Measurements from ENCODE around the gene GRK4.
A peak's percentile ranks its signal among the peaks of the same experiment; 100 is the strongest.
"Not testable (repeated sequence)": the region's sequence is repeated elsewhere in the genome, so short reads cannot be mapped to it uniquely, and the experiment has no call there.

The GRK4 gene

DNA sequence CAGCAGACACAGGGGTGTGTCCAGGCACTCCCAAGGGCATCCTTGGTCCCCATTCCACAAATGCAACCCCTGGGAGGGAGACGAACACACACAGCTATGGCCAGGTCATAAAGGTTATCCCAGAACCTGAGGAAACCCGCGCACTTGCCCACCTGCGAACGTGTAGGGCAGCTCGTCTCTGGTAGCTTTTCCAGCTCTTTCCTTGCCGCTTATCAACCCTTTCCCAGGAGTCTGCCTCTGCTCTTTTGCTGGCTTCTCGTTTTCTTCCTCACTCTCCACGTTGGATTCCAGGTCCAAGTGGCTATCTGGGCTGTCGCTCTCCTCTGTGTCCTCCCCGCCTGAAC is 13.6 kb upstream of the GRK4 start:
- Histone ChIP-seq H3K36me3 (ENCODE audit: insufficient read depth, low read length) (peaks cover 90% of the 10 kb centered on the region), H3K4me1 (ENCODE audit: insufficient read depth, low read length) (no peaks in the 10 kb centered on the region), H2AFZ (ENCODE audit: low read depth, low read length) (no peak overlapping the region), H3K9me3 (ENCODE audit: low read length) (no peaks in the 10 kb centered on the region), H3K4me3 (ENCODE audit: low read length) (no peak overlapping the region), H3K27me3 (ENCODE audit: insufficient read depth, low read length) (no peaks in the 10 kb centered on the region)

- Histone ChIP-seq H3K36me3 (ENCODE audit: insufficient read depth, low read length) (peaks cover 84% of the 10 kb centered on the region), H3K27me3 (ENCODE audit: insufficient read depth, low read length) (no peaks in the 10 kb centered on the region), H3K4me1 (ENCODE audit: insufficient read depth, low read length) (no peaks in the 10 kb centered on the region), H3K9me3 (ENCODE audit: low read length) (no peaks in the 10 kb centered on the region), H3K4me3 (ENCODE audit: low read length) (no peak overlapping the region), H2AFZ (ENCODE audit: low read depth, low read length) (no peak overlapping the region)
Observed at GRCh38 chr4:2950221-2950989, 13.0 kb upstream of the GRK4 start.

DNA sequence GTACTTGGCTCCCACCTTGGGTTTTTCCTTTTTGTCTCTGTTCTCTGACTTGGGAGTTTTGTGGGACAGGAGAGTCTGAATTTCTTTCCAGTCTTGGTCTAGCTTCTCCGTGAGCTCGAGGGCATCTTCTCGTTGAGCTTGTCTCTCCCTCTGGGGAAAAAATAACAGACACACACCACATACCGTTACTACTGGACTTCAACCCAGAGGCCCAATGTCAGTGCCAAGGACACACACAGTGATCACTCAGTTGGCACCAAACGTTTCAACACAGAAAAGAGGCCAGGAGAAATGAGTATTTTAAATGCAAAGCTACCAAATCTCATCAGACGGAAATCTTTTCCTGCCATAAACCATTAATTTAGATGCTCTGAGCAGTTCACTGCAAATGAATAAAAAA is 9.9 kb upstream of the GRK4 start:
- Histone ChIP-seq H3K9me3 (ENCODE audit: low read length) (no peaks in the 10 kb centered on the region), H3K4me1 (ENCODE audit: insufficient read depth, low read length) (no peaks in the 10 kb centered on the region), H3K36me3 (ENCODE audit: insufficient read depth, low read length) (peaks cover 79% of the 10 kb centered on the region), H2AFZ (ENCODE audit: low read depth, low read length) (no peak overlapping the region), H3K27me3 (ENCODE audit: insufficient read depth, low read length) (no peaks in the 10 kb centered on the region), H3K4me3 (ENCODE audit: low read length) (no peak overlapping the region)

DNA sequence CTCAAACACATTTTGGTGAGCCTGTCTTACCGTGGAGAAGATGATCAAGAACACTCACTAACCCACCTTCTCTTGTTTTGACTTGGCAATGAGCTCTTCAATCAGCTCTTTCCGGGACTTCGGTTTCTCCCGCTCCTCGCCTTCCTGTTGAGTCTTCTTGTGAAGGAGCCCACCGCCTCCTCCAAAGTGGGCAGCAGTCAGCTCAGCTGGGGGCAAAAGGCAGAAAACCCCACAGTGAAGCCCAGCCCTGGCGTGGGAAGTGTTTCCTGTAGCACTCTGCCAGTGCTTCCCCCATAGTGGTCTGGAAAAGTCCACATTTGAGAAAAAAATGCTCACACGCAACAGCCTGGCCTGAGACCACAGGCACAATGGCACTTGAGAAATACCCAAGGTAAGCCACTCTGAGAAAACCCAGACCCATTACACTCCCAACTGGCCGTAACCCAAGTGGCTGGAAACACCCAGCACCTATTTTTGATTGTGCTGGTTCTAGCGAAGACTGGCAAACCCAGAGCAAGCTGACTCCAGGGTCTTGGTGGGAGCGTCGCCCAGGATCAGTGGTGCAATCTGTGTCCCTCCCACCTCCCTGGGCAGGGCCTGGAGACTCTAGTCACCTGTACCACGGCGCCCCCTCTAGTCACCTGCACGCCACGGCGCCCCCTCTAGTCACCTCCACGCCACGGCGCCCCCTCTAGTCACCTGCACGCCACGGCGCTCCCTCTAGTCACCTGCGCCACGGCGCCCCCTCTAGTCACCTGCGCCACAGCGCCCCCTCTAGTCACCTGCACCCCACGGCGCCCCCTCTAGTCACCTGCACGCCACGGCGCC is 8.8 kb upstream of the GRK4 start:
- no peaks in the 10 kb centered on the region for H3K4me1 ChIP-seq (ENCODE audit: insufficient read depth, low read length)
- H3K27me3 ChIP-seq (ENCODE audit: insufficient read depth, low read length) = no peaks in the 10 kb centered on the region
- no peak overlapping the region for H3K4me3 ChIP-seq (ENCODE audit: low read length)
- H2AFZ ChIP-seq (ENCODE audit: low read depth, low read length) = no peak overlapping the region
- peaks cover 70% of the 10 kb centered on the region for H3K36me3 ChIP-seq (ENCODE audit: insufficient read depth, low read length)
- no peaks in the 10 kb centered on the region for H3K9me3 ChIP-seq (ENCODE audit: low read length)

- not testable (repeated sequence) for H3K4me1 ChIP-seq (ENCODE audit: insufficient read depth, low read length); H2AFZ ChIP-seq (ENCODE audit: low read depth, low read length); H3K4me3 ChIP-seq (ENCODE audit: low read length); H3K27me3 ChIP-seq (ENCODE audit: insufficient read depth, low read length); H3K9me3 ChIP-seq (ENCODE audit: low read length)
- H3K36me3 ChIP-seq (ENCODE audit: insufficient read depth, low read length) = peaks cover 62% of the 10 kb centered on the region
Observed at GRCh38 chr4:2955186-2956044, 8.0 kb upstream of the GRK4 start.

GRCh38 chr4:2958446-2958845 is 4.9 kb upstream of the GRK4 start:
- no peak overlapping the region for H2AFZ ChIP-seq (ENCODE audit: low read depth, low read length)
- no peaks in the 10 kb centered on the region for H3K9me3 ChIP-seq (ENCODE audit: low read length)
- H3K4me3 ChIP-seq (ENCODE audit: low read length) = no peak overlapping the region
- H3K4me1 ChIP-seq (ENCODE audit: insufficient read depth, low read length) = peaks cover 12% of the 10 kb centered on the region
- peaks cover 35% of the 10 kb centered on the region for H3K36me3 ChIP-seq (ENCODE audit: insufficient read depth, low read length)
- H3K27me3 ChIP-seq (ENCODE audit: insufficient read depth, low read length) = no peaks in the 10 kb centered on the region

- peaks cover 24% of the 10 kb centered on the region for H3K4me1 ChIP-seq (ENCODE audit: insufficient read depth, low read length)
- not testable (repeated sequence) for H3K27me3 ChIP-seq (ENCODE audit: insufficient read depth, low read length); H2AFZ ChIP-seq (ENCODE audit: low read depth, low read length); H3K4me3 ChIP-seq (ENCODE audit: low read length); H3K9me3 ChIP-seq (ENCODE audit: low read length)
- peaks cover 21% of the 10 kb centered on the region for H3K36me3 ChIP-seq (ENCODE audit: insufficient read depth, low read length)
Observed at GRCh38 chr4:2960450-2960849, 2.9 kb upstream of the GRK4 start.

- Histone ChIP-seq H2AFZ (ENCODE audit: low read depth, low read length) (no peak overlapping the region), H3K4me3 (ENCODE audit: low read length) (peak overlapping the region; percentile 92), H3K36me3 (ENCODE audit: insufficient read depth, low read length) (peaks cover 11% of the 10 kb centered on the region), H3K9me3 (ENCODE audit: low read length) (no peaks in the 10 kb centered on the region), H3K4me1 (ENCODE audit: insufficient read depth, low read length) (peaks cover 25% of the 10 kb centered on the region), H3K27me3 (ENCODE audit: insufficient read depth, low read length) (no peaks in the 10 kb centered on the region)
Observed at GRCh38 chr4:2961421-2961810, 2.0 kb upstream of the GRK4 start.

- Histone ChIP-seq H3K4me1 (ENCODE audit: insufficient read depth, low read length) (peaks cover 25% of the 10 kb centered on the region), H3K4me3 (ENCODE audit: low read length) (peak overlapping the region; percentile 92), H3K36me3 (ENCODE audit: insufficient read depth, low read length) (peaks cover 9% of the 10 kb centered on the region), H3K27me3 (ENCODE audit: insufficient read depth, low read length) (no peaks in the 10 kb centered on the region), H2AFZ (ENCODE audit: low read depth, low read length) (no peak overlapping the region), H3K9me3 (ENCODE audit: low read length) (no peaks in the 10 kb centered on the region)
Observed at GRCh38 chr4:2961811-2962441, 1.4 kb upstream of the GRK4 start.

- Histone ChIP-seq H3K36me3 (ENCODE audit: insufficient read depth, low read length) (peaks cover 3% of the 10 kb centered on the region), H3K4me3 (ENCODE audit: low read length) (peak overlapping the region; percentile 92), H3K9me3 (ENCODE audit: low read length) (no peaks in the 10 kb centered on the region), H3K4me1 (ENCODE audit: insufficient read depth, low read length) (peaks cover 25% of the 10 kb centered on the region), H3K27me3 (ENCODE audit: insufficient read depth, low read length) (no peaks in the 10 kb centered on the region), H2AFZ (ENCODE audit: low read depth, low read length) (peak overlapping the region; percentile 82)
Observed at GRCh38 chr4:2962614-2963174, 677 bp upstream of the GRK4 start.

DNA sequence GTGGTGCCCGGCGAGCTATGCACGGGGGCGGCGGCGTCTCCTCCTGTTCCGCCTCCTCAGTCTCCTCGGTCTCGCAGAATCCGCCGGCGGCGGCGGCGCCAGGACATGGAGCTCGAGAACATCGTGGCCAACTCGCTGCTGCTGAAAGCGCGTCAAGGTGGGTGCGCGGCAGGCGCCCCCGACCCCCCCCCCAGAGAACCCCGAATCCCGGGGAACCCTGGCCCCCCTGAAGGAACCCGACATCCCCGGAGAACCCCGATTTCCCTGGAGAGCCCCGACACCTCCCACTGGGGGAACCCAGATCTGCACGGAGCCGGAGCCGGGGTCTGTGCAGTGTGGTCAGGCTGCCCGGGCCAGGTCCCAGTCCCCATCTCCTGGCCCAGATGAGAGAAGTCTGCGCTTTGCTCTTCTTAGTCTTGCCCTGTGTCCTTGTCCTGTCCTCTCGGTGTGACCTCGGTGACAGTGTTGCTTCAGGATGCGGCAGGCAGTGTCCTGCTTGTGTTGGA is 648 bp downstream of the GRK4 start:
- H3K9me3 ChIP-seq (ENCODE audit: low read length) = no peaks in the 10 kb centered on the region
- peak overlapping the region; percentile 92 for H3K4me3 ChIP-seq (ENCODE audit: low read length)
- peak overlapping the region; percentile 82 for H2AFZ ChIP-seq (ENCODE audit: low read depth, low read length)

GRCh38 chr4:2964706-2965258 is 1.4 kb downstream of the GRK4 start:
- no peaks in the 10 kb centered on the region for H3K9me3 ChIP-seq (ENCODE audit: low read length)
- no peaks in the 10 kb centered on the region for H3K36me3 ChIP-seq (ENCODE audit: insufficient read depth, low read length)
- H3K27me3 ChIP-seq (ENCODE audit: insufficient read depth, low read length) = no peaks in the 10 kb centered on the region
- peak overlapping the region; percentile 92 for H3K4me3 ChIP-seq (ENCODE audit: low read length)
- H2AFZ ChIP-seq (ENCODE audit: low read depth, low read length) = no peak overlapping the region
- peaks cover 25% of the 10 kb centered on the region for H3K4me1 ChIP-seq (ENCODE audit: insufficient read depth, low read length)

More for the DNA sequence above, 648 bp downstream of the GRK4 start:
- Histone ChIP-seq H3K4me1 (ENCODE audit: insufficient read depth, low read length) (peaks cover 25% of the 10 kb centered on the region), H3K27me3 (ENCODE audit: insufficient read depth, low read length) (no peaks in the 10 kb centered on the region), H3K36me3 (ENCODE audit: insufficient read depth, low read length) (no peaks in the 10 kb centered on the region)
